LNCaP clone FGC (cell line): ENCODE data around the gene OR10D3.

Source experiments
- DNase-seq: peaks from one replicate; pipeline ENCODE4 v3.0.0-alpha.2; 2011; ENCODE audit warnings: low read depth
- H3K4me3 ChIP-seq: 2 replicates; pipeline ENCODE4 v1.5.1; 2011; ENCODE audit warnings: mild to moderate bottlenecking, low read depth, low read length, control low read depth
- TF ChIP-seq, protein P1 (sequence below): IDR thresholded peaks from 2 replicates; pipeline ENCODE4 v1.5.1; 2012; ENCODE audit warnings: mild to moderate bottlenecking; ENCODE audit not compliant: control insufficient read depth, insufficient read depth; ENCODE audit errors: extremely low read depth

The OR10D3 gene

DNA sequence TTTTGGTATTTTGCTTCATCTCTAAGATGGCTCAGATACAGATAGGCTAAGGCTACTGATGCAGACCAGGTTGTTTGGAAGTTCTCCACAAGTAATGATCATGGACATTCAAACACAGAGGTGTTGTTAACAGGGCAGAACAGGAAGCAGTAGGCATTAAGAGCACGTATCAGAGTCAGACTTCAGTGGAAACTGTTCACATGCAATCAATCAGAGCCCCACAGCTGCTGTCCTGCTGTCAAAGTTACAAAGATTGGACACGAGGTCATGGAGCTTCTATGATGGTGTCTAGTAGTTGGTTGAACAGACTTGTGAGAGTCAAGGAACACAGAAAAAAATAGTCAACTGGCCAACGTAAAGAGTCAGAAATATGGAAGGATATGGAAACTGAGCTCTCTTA lies 19.8 kb downstream of the OR10D3 start:
- TF ChIP-seq, protein P1, sequence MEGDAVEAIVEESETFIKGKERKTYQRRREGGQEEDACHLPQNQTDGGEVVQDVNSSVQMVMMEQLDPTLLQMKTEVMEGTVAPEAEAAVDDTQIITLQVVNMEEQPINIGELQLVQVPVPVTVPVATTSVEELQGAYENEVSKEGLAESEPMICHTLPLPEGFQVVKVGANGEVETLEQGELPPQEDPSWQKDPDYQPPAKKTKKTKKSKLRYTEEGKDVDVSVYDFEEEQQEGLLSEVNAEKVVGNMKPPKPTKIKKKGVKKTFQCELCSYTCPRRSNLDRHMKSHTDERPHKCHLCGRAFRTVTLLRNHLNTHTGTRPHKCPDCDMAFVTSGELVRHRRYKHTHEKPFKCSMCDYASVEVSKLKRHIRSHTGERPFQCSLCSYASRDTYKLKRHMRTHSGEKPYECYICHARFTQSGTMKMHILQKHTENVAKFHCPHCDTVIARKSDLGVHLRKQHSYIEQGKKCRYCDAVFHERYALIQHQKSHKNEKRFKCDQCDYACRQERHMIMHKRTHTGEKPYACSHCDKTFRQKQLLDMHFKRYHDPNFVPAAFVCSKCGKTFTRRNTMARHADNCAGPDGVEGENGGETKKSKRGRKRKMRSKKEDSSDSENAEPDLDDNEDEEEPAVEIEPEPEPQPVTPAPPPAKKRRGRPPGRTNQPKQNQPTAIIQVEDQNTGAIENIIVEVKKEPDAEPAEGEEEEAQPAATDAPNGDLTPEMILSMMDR = no peak
- no peak for DNase-seq
- H3K4me3 ChIP-seq = no peak overlapping the region

DNA sequence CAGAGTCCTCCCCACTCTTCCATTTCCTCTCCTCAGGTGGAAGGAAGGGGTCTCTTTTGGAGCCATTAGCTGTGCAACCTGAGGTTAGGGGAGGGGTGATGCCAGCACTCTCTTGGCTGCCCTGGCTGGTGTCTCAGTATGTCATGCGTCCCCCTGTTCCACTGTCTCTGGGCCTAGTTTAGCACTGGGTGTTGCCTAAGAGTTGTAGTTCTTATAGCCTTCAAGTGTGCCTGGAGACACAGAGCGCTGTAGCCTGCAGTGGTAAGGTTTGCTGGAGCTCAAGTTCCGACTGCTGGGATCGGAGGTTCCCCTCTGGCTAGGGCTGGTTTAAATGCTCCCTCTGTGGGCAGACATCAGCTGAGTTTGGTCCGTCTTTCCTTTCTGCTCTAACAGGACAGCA lies 20.9 kb downstream of the OR10D3 start:
- DNase-seq = no peak
- H3K4me3 ChIP-seq = no peak overlapping the region
- TF ChIP-seq, protein P1 = no peak

DNA sequence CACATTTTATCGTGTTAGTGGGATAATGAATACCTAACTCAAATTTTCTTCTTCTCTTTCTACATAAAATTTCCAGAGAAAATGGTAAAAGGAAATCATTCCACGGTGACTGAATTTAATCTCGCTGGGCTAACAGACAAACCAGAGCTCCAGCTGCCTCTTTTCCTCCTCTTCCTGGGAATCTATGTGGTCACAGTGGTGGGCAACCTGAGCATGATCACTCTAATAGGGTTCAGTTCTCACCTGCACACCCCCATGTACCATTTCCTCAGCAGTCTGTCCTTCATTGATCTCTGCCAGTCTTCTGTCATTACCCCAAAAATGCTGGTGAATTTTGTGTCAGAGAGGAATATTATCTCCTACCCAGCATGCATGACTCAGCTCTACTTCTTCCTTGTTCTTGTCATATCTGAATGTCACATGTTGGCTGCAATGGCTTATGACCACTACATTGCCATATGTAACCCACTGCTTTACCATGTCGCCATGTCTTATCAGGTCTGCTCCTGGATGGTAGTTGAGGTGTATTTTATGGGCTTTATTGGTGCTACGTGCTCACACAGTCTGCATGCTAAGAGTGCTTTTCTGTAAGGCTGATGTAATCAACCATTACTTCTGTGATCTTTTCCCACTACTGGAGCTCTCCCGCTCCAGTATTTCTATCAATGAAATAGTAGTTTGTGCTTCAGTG lies 24.1 kb downstream of the OR10D3 start:
- no peak overlapping the region for H3K4me3 ChIP-seq
- DNase-seq = no peak
- TF ChIP-seq, protein P1 = no peak

DNA sequence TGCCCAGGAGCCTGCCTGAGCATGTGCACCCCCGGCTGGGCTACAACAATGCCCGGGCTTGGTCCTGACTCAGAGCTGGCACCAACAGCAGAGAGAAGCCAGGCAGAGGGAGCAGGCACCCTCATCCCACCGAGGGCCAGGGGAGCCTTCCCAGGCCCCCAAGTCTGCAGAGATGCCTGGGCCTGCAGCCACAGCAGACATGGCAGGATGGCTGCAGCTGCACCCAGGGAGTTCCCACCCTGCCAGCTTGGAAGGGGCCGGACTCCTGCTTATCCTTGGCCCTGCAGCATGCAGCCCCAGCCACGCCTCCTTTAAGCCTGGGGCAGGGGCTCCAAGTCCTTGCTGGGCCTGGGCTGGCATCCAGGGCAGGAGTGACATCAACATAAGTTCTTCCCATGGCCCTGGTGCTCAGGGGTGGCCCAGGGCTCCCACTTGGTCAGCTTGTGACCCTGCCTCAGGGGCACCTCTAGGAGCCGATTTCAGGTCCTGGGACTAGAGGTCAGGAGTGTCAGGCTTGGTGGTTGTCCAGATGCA lies 26.7 kb downstream of the OR10D3 start:
- DNase-seq = no peak
- no peak overlapping the region for H3K4me3 ChIP-seq
- TF ChIP-seq, protein P1 = no peak

DNA sequence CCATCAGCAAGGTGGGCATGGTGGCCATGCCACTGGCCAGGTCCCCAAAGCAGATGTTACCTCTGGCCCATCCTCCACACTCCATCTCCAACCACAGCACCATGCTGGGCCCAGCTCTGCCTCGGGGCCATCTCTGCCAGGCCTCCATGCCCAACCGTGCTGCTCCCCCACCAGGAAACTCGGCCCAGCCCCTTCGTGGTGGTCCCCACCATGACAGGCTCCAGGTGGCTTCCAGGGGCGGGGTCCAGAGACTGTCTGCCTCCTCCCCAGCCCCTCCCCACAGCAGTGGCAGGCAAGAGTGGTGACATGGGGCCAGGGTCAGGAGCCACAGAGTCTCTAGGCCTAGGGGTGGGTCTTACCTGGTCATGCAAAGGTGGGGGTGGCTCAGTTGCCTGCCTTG lies 27.3 kb downstream of the OR10D3 start:
- TF ChIP-seq, protein P1 = no peak
- DNase-seq = no peak
- no peak overlapping the region for H3K4me3 ChIP-seq

DNA sequence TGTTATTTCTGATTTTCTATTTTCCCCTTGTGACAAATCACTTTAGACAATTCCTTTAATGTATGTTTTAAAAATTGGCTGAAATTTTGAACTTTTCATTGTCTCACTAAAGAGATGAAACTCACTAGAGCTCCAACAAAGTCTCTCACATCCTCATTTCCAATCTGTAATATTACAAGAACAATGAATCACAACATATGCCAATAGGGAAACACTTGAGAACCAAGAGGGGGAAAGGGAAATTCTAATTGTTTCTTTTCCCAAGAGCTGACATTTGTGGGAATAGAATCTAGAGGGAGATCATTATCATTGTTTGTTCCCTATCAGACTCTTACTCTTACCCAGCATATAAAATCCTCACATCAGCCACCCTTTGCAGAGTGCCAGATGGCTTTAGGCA lies 28.2 kb downstream of the OR10D3 start:
- H3K4me3 ChIP-seq = no peak overlapping the region
- no peak for DNase-seq
- TF ChIP-seq, protein P1 = no peak

DNA sequence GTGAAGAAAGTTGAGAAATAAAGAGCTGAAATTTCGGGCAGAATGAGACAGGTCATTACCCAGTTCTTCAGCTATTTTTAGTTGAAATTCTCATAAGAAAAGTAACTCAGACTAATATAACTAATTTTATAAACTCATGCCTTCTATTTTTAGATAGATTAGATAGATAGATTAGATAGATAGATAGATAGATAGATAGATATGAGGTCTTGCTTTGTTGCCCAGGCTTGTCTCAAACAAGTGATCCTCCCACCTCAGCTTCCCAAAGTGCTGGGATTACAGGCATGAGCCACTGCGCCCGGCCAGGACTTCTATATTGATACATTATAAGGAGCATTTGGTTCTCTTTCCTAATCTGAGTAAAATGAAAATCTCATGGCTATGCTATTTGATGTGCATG lies 30.9 kb downstream of the OR10D3 start:
- H3K4me3 ChIP-seq = no peak overlapping the region
- TF ChIP-seq, protein P1 = no peak
- DNase-seq = no peak
